GM11168 (cell line): Measurements from ENCODE around the gene GYPC.
"Not testable (repeated sequence)": the region's sequence is repeated elsewhere in the genome, so short reads cannot be mapped to it uniquely, and the experiment has no call there.

ENCODE experiments used
- in situ Hi-C: fragments of 300-500 bp; cut with MboI; formaldehyde crosslinking; loops from one replicate; pipeline ENCODE4 v1.12.0; 2022; ENCODE audit warnings: low sequenced_read_pairs; ENCODE audit not compliant: unreplicated experiment

GYPC gene

GRCh38 chr2:126692934-126693592 lies 37.1 kb downstream of the GYPC start:
- in situ Hi-C loops = not testable (repeated sequence)

- in situ Hi-C loops = no loop called here
Observed at GRCh38 chr2:126696644-126697520, 40.9 kb downstream of the GYPC start.

- in situ Hi-C loops = no loop called here
Observed at GRCh38 chr2:126698376-126698775, 42.4 kb downstream of the GYPC start.

GRCh38 chr2:126699018-126699417 lies 43.1 kb downstream of the GYPC start:
- in situ Hi-C loops = no loop called here

- in situ Hi-C loops = no loop called here
Observed at GRCh38 chr2:126699716-126700581, 44.0 kb downstream of the GYPC start.

GRCh38 chr2:126700677-126701076 lies 44.7 kb downstream of the GYPC start:
- in situ Hi-C loops = no loop called here

GRCh38 chr2:126703311-126703710 lies 47.4 kb downstream of the GYPC start:
- in situ Hi-C loops = no loop called here

GRCh38 chr2:126704434-126705160 lies 48.6 kb downstream of the GYPC start:
- in situ Hi-C loops = no loop called here

- in situ Hi-C loops = no loop called here
Observed at GRCh38 chr2:126707191-126707590, 51.2 kb downstream of the GYPC start.

- in situ Hi-C loops = no loop called here
Observed at GRCh38 chr2:126707941-126708340, 52.0 kb downstream of the GYPC start.

GRCh38 chr2:126714191-126714965 lies 58.4 kb downstream of the GYPC start:
- in situ Hi-C loops = no loop called here

- in situ Hi-C loops = no loop called here
Observed at GRCh38 chr2:126715111-126715510, 59.2 kb downstream of the GYPC start.

- in situ Hi-C loops = no loop called here
Observed at GRCh38 chr2:126715576-126716406, 59.8 kb downstream of the GYPC start.

- in situ Hi-C loops = not testable (repeated sequence)
Observed at GRCh38 chr2:126717277-126717676, 61.3 kb downstream of the GYPC start.

GRCh38 chr2:126717928-126718327 lies 62.0 kb downstream of the GYPC start:
- in situ Hi-C loops = no loop called here

- in situ Hi-C loops = no loop called here
Observed at GRCh38 chr2:126719191-126719832, 63.4 kb downstream of the GYPC start.

GRCh38 chr2:126719833-126720351 lies 63.9 kb downstream of the GYPC start:
- in situ Hi-C loops = no loop called here

- in situ Hi-C loops = no loop called here
Observed at GRCh38 chr2:126720638-126721037, 64.7 kb downstream of the GYPC start.
